WTC11 (cell line): Measurements from ENCODE around the gene TMEM178B. TPM values are rescaled to one million over a fixed set of nuclear protein-coding genes. Genes with fewer than 3 reads are reported as not detected.

Source experiments
- ATAC-seq: fragments of 200-7000 bp; cut with Tn5 transposase; 2 replicates; pipeline ENCODE4 v1.10.0; 2021; ENCODE audit warnings: mild to moderate bottlenecking, moderate library complexity
- CTCF ChIA-PET: fragments of 300-600 bp; sonication (Branson Sonifier 250); formaldehyde crosslinking; loops from one replicate; lab custom pipeline; 2021; ENCODE audit warnings: antibody characterized with exemption; lab: Charles Lee
- POLR2A ChIA-PET: fragments of 350-600 bp; sonication (Branson Sonifier 250); formaldehyde crosslinking; loops from one replicate; lab custom pipeline; 2021; ENCODE audit warnings: antibody characterized with exemption; lab: Charles Lee
- DNase-seq: peaks from one replicate; pipeline ENCODE4 v3.0.0; 2021; ENCODE audit warnings: low spot score
- H3K27ac Mint-ChIP-seq: 2 replicates; pipeline ENCODE4 v1.8.0; 2021; ENCODE audit warnings: mixed read lengths
- H3K27me3 Mint-ChIP-seq: 2 replicates; pipeline ENCODE4 v1.8.0; 2021; ENCODE audit warnings: low read depth, mild to moderate bottlenecking, moderate library complexity, mixed read lengths
- H3K36me3 Mint-ChIP-seq: 2 replicates; pipeline ENCODE4 v1.8.0; 2021; ENCODE audit warnings: mixed read lengths
- H3K4me1 Mint-ChIP-seq: 2 replicates; pipeline ENCODE4 v1.8.0; 2022; ENCODE audit warnings: mixed read lengths
- H3K4me3 Mint-ChIP-seq: 2 replicates; pipeline ENCODE4 v1.8.0; 2021; ENCODE audit warnings: mild to moderate bottlenecking, moderate library complexity, mixed read lengths
- H3K9me3 Mint-ChIP-seq: 2 replicates; pipeline ENCODE4 v1.8.0; 2021; ENCODE audit warnings: mixed read lengths
- CREM ChIP-seq: sonication (generic); formaldehyde crosslinking; IDR thresholded peaks from 2 replicates; pipeline ENCODE4 v1.8.1; 2022; ENCODE audit warnings: mild to moderate bottlenecking, missing genetic modification reagents, moderate library complexity
- E2F5 ChIP-seq: sonication (generic); formaldehyde crosslinking; IDR thresholded peaks from 2 replicates; pipeline ENCODE4 v1.8.1; 2022; ENCODE audit warnings: mild to moderate bottlenecking, moderate library complexity, missing genetic modification reagents
- FOXK1 ChIP-seq: sonication (generic); formaldehyde crosslinking; IDR thresholded peaks from 2 replicates; pipeline ENCODE4 v1.8.0; 2022; ENCODE audit warnings: mild to moderate bottlenecking, moderate library complexity, missing genetic modification reagents
- JUN ChIP-seq: sonication (generic); formaldehyde crosslinking; IDR thresholded peaks from 2 replicates; pipeline ENCODE4 v1.8.0; 2023; ENCODE audit warnings: mild to moderate bottlenecking, missing genetic modification reagents
- NFATC4 ChIP-seq: fragments of 250-450 bp; sonication (Bioruptor Pico); IDR thresholded peaks from 2 replicates; pipeline ENCODE4 v1.9.0; 2021; ENCODE audit warnings: mild to moderate bottlenecking
- NR3C1 ChIP-seq: sonication (generic); formaldehyde crosslinking; conservative IDR thresholded peaks from 2 replicates; pipeline ENCODE4 v1.8.1; 2023; ENCODE audit warnings: low read depth, mild to moderate bottlenecking, missing genetic modification reagents
- RELA ChIP-seq: sonication (generic); formaldehyde crosslinking; IDR thresholded peaks from 2 replicates; pipeline ENCODE4 v1.8.1; 2022; ENCODE audit warnings: missing genetic modification reagents, mild to moderate bottlenecking, borderline replicate concordance
- SOX15 ChIP-seq: fragments of 250-450 bp; sonication (Bioruptor Pico); IDR thresholded peaks from 2 replicates; pipeline ENCODE4 v1.9.0; 2021; ENCODE audit warnings: mild to moderate bottlenecking
- TP53 ChIP-seq: sonication (generic); formaldehyde crosslinking; IDR thresholded peaks from 2 replicates; pipeline ENCODE4 v1.8.1; 2023; ENCODE audit warnings: mild to moderate bottlenecking, missing genetic modification reagents
- USF2 ChIP-seq: sonication (generic); formaldehyde crosslinking; IDR thresholded peaks from 2 replicates; pipeline ENCODE4 v1.8.1; 2023; ENCODE audit warnings: mild to moderate bottlenecking, missing genetic modification reagents, moderate library complexity
- ZBTB21 ChIP-seq: sonication (generic); formaldehyde crosslinking; IDR thresholded peaks from 2 replicates; pipeline ENCODE4 v1.8.1; 2023; ENCODE audit warnings: mild to moderate bottlenecking, missing genetic modification reagents, borderline replicate concordance
- ZNF317 ChIP-seq: sonication (generic); formaldehyde crosslinking; IDR thresholded peaks from 2 replicates; pipeline ENCODE4 v1.8.1; 2023; ENCODE audit warnings: low read depth, mild to moderate bottlenecking, moderate library complexity, missing genetic modification reagents, borderline replicate concordance
- ZNF416 ChIP-seq: fragments of 250-450 bp; sonication (Bioruptor Pico); IDR thresholded peaks from 2 replicates; pipeline ENCODE4 v1.9.0; 2021; ENCODE audit warnings: mild to moderate bottlenecking, inconsistent platforms
- ZNF423 ChIP-seq: fragments of 250-450 bp; sonication (Bioruptor Pico); IDR thresholded peaks from 2 replicates; pipeline ENCODE4 v2.1.2; 2022; ENCODE audit warnings: mild to moderate bottlenecking, moderate library complexity
- total RNA-seq: library from RNA; stranded (reverse); gene quantifications from 3 replicates; pipeline ENCODE4 v1.2.3, GENCODE V29; 2021
- TF ChIP-seq, protein P1 (sequence below): sonication (generic); formaldehyde crosslinking; IDR thresholded peaks from 2 replicates; pipeline ENCODE4 v1.8.1; 2023; ENCODE audit warnings: mild to moderate bottlenecking, missing genetic modification reagents, borderline replicate concordance
- TF ChIP-seq, protein P2 (sequence below): sonication (generic); formaldehyde crosslinking; IDR thresholded peaks from 2 replicates; pipeline ENCODE4 v1.8.0; 2022; ENCODE audit warnings: mild to moderate bottlenecking, missing genetic modification reagents
- TF ChIP-seq, protein P3 (sequence below): fragments of 250-450 bp; sonication (Bioruptor Pico); IDR thresholded peaks from 2 replicates; pipeline ENCODE4 v1.9.0; 2021; ENCODE audit warnings: mild to moderate bottlenecking, borderline replicate concordance

Gene TMEM178B
- total RNA-seq, 1 experiment from 2014 or later = 20.4 TPM

- DNase-seq (no peak), ATAC-seq (peak; percentile 85)
- no peak overlapping the region for H3K4me3 Mint-ChIP-seq
- TF ChIP-seq TP53 = no peak
- no peak for TF ChIP-seq RELA (CRISPR knock-in tag)
- ChIA-PET POLR2A (no interaction called here), CTCF (interaction anchor here (0.7 kb wide), 1 partner anchor 61 kb away, joined by 3 read pairs; no protein-coding TSS in a partner anchor)
- peaks cover 17% of the 10 kb centered on the region for H3K4me1 Mint-ChIP-seq
- H3K9me3 Mint-ChIP-seq = no peaks in the 10 kb centered on the region
- no peaks in the 10 kb centered on the region for H3K36me3 Mint-ChIP-seq
- H3K27ac Mint-ChIP-seq = 0 out of 2 replicates have a peak overlapping the region, but pooled peaks have one; percentile 2
- H3K27me3 Mint-ChIP-seq = no peaks in the 10 kb centered on the region; the same call in 1 of the 2 replicates
Measured at GRCh38 chr7:141490474-141490873, 416.6 kb downstream of the TMEM178B start.

DNA sequence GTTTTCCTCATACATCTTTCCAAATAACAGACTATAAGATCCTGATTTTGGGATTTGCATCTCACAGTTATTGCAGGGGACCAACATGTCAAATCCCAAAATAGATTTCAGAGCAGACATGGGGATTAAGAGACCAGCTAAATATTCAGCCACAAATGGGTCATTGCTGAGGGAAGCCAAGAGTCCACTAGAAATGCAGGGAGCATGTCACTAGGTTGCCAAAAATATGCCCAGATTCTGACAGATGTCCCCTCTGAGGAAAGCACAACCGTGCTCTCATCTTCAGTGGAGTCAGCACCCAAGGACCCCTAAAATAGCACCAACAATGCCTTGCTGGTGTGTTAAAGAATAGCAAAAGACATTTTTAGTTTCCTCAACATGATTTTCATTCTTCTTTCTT is 421.2 kb downstream of the TMEM178B start:
- H3K36me3 Mint-ChIP-seq = no peaks in the 10 kb centered on the region
- TF ChIP-seq, protein P1, sequence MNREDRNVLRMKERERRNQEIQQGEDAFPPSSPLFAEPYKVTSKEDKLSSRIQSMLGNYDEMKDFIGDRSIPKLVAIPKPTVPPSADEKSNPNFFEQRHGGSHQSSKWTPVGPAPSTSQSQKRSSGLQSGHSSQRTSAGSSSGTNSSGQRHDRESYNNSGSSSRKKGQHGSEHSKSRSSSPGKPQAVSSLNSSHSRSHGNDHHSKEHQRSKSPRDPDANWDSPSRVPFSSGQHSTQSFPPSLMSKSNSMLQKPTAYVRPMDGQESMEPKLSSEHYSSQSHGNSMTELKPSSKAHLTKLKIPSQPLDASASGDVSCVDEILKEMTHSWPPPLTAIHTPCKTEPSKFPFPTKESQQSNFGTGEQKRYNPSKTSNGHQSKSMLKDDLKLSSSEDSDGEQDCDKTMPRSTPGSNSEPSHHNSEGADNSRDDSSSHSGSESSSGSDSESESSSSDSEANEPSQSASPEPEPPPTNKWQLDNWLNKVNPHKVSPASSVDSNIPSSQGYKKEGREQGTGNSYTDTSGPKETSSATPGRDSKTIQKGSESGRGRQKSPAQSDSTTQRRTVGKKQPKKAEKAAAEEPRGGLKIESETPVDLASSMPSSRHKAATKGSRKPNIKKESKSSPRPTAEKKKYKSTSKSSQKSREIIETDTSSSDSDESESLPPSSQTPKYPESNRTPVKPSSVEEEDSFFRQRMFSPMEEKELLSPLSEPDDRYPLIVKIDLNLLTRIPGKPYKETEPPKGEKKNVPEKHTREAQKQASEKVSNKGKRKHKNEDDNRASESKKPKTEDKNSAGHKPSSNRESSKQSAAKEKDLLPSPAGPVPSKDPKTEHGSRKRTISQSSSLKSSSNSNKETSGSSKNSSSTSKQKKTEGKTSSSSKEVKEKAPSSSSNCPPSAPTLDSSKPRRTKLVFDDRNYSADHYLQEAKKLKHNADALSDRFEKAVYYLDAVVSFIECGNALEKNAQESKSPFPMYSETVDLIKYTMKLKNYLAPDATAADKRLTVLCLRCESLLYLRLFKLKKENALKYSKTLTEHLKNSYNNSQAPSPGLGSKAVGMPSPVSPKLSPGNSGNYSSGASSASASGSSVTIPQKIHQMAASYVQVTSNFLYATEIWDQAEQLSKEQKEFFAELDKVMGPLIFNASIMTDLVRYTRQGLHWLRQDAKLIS = no peak
- TF ChIP-seq ZBTB21 (CRISPR knock-in tag) (no peak), ZNF317 (CRISPR knock-in tag) (no peak), ZNF423 (no peak), SOX15 (no peak), ZNF416 (CRISPR knock-in tag) (no peak), FOXK1 (CRISPR knock-in tag) (no peak), USF2 (CRISPR knock-in tag) (no peak), JUN (CRISPR knock-in tag) (no peak), CREM (CRISPR knock-in tag) (no peak), NFATC4 (no peak), E2F5 (CRISPR knock-in tag) (no peak), NR3C1 (CRISPR knock-in tag) (no peak)
- TF ChIP-seq, protein P2, sequence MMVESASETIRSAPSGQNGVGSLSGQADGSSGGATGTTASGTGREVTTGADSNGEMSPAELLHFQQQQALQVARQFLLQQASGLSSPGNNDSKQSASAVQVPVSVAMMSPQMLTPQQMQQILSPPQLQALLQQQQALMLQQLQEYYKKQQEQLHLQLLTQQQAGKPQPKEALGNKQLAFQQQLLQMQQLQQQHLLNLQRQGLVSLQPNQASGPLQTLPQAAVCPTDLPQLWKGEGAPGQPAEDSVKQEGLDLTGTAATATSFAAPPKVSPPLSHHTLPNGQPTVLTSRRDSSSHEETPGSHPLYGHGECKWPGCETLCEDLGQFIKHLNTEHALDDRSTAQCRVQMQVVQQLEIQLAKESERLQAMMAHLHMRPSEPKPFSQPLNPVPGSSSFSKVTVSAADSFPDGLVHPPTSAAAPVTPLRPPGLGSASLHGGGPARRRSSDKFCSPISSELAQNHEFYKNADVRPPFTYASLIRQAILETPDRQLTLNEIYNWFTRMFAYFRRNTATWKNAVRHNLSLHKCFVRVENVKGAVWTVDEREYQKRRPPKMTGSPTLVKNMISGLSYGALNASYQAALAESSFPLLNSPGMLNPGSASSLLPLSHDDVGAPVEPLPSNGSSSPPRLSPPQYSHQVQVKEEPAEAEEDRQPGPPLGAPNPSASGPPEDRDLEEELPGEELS (CRISPR knock-in tag) = no peak
- TF ChIP-seq, protein P3, sequence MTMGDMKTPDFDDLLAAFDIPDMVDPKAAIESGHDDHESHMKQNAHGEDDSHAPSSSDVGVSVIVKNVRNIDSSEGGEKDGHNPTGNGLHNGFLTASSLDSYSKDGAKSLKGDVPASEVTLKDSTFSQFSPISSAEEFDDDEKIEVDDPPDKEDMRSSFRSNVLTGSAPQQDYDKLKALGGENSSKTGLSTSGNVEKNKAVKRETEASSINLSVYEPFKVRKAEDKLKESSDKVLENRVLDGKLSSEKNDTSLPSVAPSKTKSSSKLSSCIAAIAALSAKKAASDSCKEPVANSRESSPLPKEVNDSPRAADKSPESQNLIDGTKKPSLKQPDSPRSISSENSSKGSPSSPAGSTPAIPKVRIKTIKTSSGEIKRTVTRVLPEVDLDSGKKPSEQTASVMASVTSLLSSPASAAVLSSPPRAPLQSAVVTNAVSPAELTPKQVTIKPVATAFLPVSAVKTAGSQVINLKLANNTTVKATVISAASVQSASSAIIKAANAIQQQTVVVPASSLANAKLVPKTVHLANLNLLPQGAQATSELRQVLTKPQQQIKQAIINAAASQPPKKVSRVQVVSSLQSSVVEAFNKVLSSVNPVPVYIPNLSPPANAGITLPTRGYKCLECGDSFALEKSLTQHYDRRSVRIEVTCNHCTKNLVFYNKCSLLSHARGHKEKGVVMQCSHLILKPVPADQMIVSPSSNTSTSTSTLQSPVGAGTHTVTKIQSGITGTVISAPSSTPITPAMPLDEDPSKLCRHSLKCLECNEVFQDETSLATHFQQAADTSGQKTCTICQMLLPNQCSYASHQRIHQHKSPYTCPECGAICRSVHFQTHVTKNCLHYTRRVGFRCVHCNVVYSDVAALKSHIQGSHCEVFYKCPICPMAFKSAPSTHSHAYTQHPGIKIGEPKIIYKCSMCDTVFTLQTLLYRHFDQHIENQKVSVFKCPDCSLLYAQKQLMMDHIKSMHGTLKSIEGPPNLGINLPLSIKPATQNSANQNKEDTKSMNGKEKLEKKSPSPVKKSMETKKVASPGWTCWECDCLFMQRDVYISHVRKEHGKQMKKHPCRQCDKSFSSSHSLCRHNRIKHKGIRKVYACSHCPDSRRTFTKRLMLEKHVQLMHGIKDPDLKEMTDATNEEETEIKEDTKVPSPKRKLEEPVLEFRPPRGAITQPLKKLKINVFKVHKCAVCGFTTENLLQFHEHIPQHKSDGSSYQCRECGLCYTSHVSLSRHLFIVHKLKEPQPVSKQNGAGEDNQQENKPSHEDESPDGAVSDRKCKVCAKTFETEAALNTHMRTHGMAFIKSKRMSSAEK (CRISPR knock-in tag) = no peak
- H3K4me1 Mint-ChIP-seq = peaks cover 17% of the 10 kb centered on the region
- CTCF ChIA-PET = no interaction called here
- H3K4me3 Mint-ChIP-seq = no peak overlapping the region
- H3K27ac Mint-ChIP-seq = no peak overlapping the region
- ATAC-seq = no peak
- no peaks in the 10 kb centered on the region; the same call in 1 of the 2 replicates for H3K27me3 Mint-ChIP-seq
- DNase-seq = no peak
- H3K9me3 Mint-ChIP-seq = no peaks in the 10 kb centered on the region
- POLR2A ChIA-PET = no interaction called here
